Panc1 (cell line): Measurements from ENCODE around the gene PTK7. TPM values are rescaled to one million over a fixed set of nuclear protein-coding genes. Genes with fewer than 3 reads are reported as not detected.

ENCODE experiments used
- ATAC-seq: fragments of 200-7000 bp; cut with Tn5 transposase; 2 replicates; pipeline ENCODE4 v1.9.1; 2020; ENCODE audit warnings: mild to moderate bottlenecking, moderate library complexity
- BruUV-seq: library from RNA; stranded (reverse); fragments of 400-500 nt; replicated peaks from 2 replicates; lab custom pipeline; 2021; lab: Mats Ljungman, UMichigan
- CTCF ChIA-PET: fragments of 300-600 bp; sonication (Branson Sonifier 250); formaldehyde crosslinking; loops from one replicate; lab custom pipeline; 2022; ENCODE audit warnings: antibody characterized with exemption; lab: Charles Lee
- POLR2A ChIA-PET: fragments of 300-600 bp; sonication (Branson Sonifier 250); formaldehyde crosslinking; loops from one replicate; lab custom pipeline; 2022; ENCODE audit warnings: antibody characterized with exemption; lab: Charles Lee
- DNase-seq: peaks from one replicate; pipeline ENCODE4 v3.0.0-alpha.2; 2010; ENCODE audit warnings: low read depth, low spot score
- H3K27ac ChIP-seq: 2 replicates; pipeline ENCODE4 v1.5.1; 2011; ENCODE audit warnings: mild to moderate bottlenecking, low read length, inconsistent platforms
- H3K27me3 ChIP-seq: fragments of 200-500 bp; sonication (Bioruptor generic); 2 replicates; pipeline ENCODE4 v1.6.0; 2014; ENCODE audit warnings: low read length, inconsistent platforms; ENCODE audit not compliant: control insufficient read depth, insufficient read depth
- H3K36me3 ChIP-seq: fragments of 200-500 bp; sonication (Bioruptor generic); 2 replicates; pipeline ENCODE4 v1.5.1; 2014; ENCODE audit warnings: inconsistent platforms, mild to moderate bottlenecking, low read length, moderate library complexity; ENCODE audit not compliant: control insufficient read depth, insufficient read depth
- H3K4me1 ChIP-seq: 2 replicates; pipeline ENCODE4 v1.5.1; 2011; ENCODE audit warnings: inconsistent platforms, mild to moderate bottlenecking, low read length, moderate library complexity; ENCODE audit not compliant: control insufficient read depth, insufficient read depth
- H3K4me3 ChIP-seq, 2 experiments: 2 replicates each; pipeline ENCODE4 v1.5.1; 2011 to 2012; ENCODE audit warnings: low read depth in 2 of 2, low read length in 2 of 2, mild to moderate bottlenecking in 2 of 2, inconsistent platforms in 1 of 2, moderate library complexity in 1 of 2
- H3K9me3 ChIP-seq: fragments of 200-500 bp; sonication (Bioruptor generic); 2 replicates; pipeline ENCODE4 v1.5.1; 2014; ENCODE audit warnings: low read depth, mild to moderate bottlenecking, inconsistent platforms, low read length, moderate library complexity; ENCODE audit not compliant: control insufficient read depth, insufficient read depth
- CTCF ChIP-seq: fragments of 450-650 bp; IDR thresholded peaks from 2 replicates; pipeline ENCODE4 v1.5.1; 2017; ENCODE audit warnings: mild to moderate bottlenecking
- POLR2AphosphoS5 ChIP-seq: IDR thresholded peaks from 2 replicates; pipeline ENCODE4 v1.6.1; 2012; ENCODE audit warnings: mild to moderate bottlenecking, low read depth, low read length, moderate library complexity
- SIN3A ChIP-seq: IDR thresholded peaks from 2 replicates; pipeline ENCODE4 v1.6.1; 2012; ENCODE audit warnings: low read depth, mild to moderate bottlenecking, low read length, moderate library complexity, borderline replicate concordance; ENCODE audit not compliant: insufficient read depth
- TCF7L2 ChIP-seq: IDR thresholded peaks from 2 replicates; pipeline ENCODE4 v1.6.1; 2011; ENCODE audit warnings: mild to moderate bottlenecking, low read depth, low read length, inconsistent platforms
- in situ Hi-C: cut with HindIII; loops from 2 replicates; pipeline ENCODE4 v1.10.0; 2016; ENCODE audit warnings: low sequenced_read_pairs, low pct_unique_long_range_greater_than_20kb
- intact Hi-C: fragments of 100-400 bp; cut with micrococcal nuclease; formaldehyde crosslinking; loops from one replicate; pipeline ENCODE4 v1.10.0; 2022; ENCODE audit not compliant: unreplicated experiment
- total RNA-seq: library from RNA; stranded (reverse); gene quantifications from one replicate; pipeline ENCODE4 v1.2.1, GENCODE V29; 2021; ENCODE audit not compliant: unreplicated experiment
- TF ChIP-seq, protein P1 (sequence below), 2 experiments: IDR thresholded peaks; 2 replicates each; pipeline ENCODE4 v1.6.1; 2011 to 2012; ENCODE audit warnings: low read depth in 2 of 2, control low read depth in 1 of 2, low read length in 1 of 2, mild to moderate bottlenecking in 1 of 2, moderate library complexity in 1 of 2; ENCODE audit not compliant: insufficient read depth in 1 of 2

Gene PTK7
- total RNA-seq, 1 experiment from 2014 or later, result 240 TPM

GRCh38 chr6:43037706-43038105 is 38.4 kb upstream of the PTK7 start:
- TSS peak; percentile 49 for BruUV-seq
- in situ Hi-C loops, result no loop called here

GRCh38 chr6:43038727-43039126 is 37.4 kb upstream of the PTK7 start:
- ChIA-PET POLR2A (no interaction called here), CTCF (no interaction called here)
- H3K4me3 ChIP-seq, result no peak overlapping the region
- no peak for DNase-seq
- peaks cover 3% of the 10 kb centered on the region; the same call in 1 of the 2 replicates for H3K4me1 ChIP-seq
- H3K27ac ChIP-seq, result no peak overlapping the region
- intact Hi-C loops (no loop called here), in situ Hi-C loops (no loop called here)
- ATAC-seq, result no peak
- H3K9me3 ChIP-seq, result no peaks in the 10 kb centered on the region
- BruUV-seq, result no TSS peak
- no peaks in the 10 kb centered on the region for H3K27me3 ChIP-seq
- TF ChIP-seq, protein P1, sequence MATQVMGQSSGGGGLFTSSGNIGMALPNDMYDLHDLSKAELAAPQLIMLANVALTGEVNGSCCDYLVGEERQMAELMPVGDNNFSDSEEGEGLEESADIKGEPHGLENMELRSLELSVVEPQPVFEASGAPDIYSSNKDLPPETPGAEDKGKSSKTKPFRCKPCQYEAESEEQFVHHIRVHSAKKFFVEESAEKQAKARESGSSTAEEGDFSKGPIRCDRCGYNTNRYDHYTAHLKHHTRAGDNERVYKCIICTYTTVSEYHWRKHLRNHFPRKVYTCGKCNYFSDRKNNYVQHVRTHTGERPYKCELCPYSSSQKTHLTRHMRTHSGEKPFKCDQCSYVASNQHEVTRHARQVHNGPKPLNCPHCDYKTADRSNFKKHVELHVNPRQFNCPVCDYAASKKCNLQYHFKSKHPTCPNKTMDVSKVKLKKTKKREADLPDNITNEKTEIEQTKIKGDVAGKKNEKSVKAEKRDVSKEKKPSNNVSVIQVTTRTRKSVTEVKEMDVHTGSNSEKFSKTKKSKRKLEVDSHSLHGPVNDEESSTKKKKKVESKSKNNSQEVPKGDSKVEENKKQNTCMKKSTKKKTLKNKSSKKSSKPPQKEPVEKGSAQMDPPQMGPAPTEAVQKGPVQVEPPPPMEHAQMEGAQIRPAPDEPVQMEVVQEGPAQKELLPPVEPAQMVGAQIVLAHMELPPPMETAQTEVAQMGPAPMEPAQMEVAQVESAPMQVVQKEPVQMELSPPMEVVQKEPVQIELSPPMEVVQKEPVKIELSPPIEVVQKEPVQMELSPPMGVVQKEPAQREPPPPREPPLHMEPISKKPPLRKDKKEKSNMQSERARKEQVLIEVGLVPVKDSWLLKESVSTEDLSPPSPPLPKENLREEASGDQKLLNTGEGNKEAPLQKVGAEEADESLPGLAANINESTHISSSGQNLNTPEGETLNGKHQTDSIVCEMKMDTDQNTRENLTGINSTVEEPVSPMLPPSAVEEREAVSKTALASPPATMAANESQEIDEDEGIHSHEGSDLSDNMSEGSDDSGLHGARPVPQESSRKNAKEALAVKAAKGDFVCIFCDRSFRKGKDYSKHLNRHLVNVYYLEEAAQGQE (IDR thresholded peaks at IDR 0.05; ENCODE audit: insufficient read depth in 1 of 2, low read depth in 2 of 2, low read length in 1 of 2), result no peak
- TF ChIP-seq TCF7L2 (no peak), CTCF (no peak), SIN3A (no peak), POLR2AphosphoS5 (no peak)
- H3K36me3 ChIP-seq, result no peaks in the 10 kb centered on the region; the same call in 1 of the 2 replicates

More at GRCh38 chr6:43037706-43038105, 38.4 kb upstream of the PTK7 start:
- H3K4me3 ChIP-seq, result no peak overlapping the region
- no peaks in the 10 kb centered on the region for H3K27me3 ChIP-seq
- H3K9me3 ChIP-seq, result no peaks in the 10 kb centered on the region
- ChIA-PET POLR2A (interaction anchor here (0.5 to 0.7 kb wide), 2 partner anchors 50 to 120 kb away, joined by 3 read pairs; no protein-coding TSS in a partner anchor), CTCF (interaction anchor here (0.6 kb wide), 1 partner anchor 121 kb away, joined by 3 read pairs; no protein-coding TSS in a partner anchor)
- ATAC-seq (no peak), DNase-seq (no peak)
- no peak for TF ChIP-seq TCF7L2
- no peak for TF ChIP-seq POLR2AphosphoS5
- TF ChIP-seq, protein P1 (IDR thresholded peaks at IDR 0.05; ENCODE audit: insufficient read depth in 1 of 2, low read depth in 2 of 2, low read length in 1 of 2), result no peak
- no peak for TF ChIP-seq CTCF
- no peak for TF ChIP-seq SIN3A
- intact Hi-C loops, result no loop called here
- H3K36me3 ChIP-seq, result no peaks in the 10 kb centered on the region; the same call in 1 of the 2 replicates
- H3K4me1 ChIP-seq, result peaks cover 3% of the 10 kb centered on the region; the same call in 1 of the 2 replicates
- H3K27ac ChIP-seq, result no peak overlapping the region
